Measurements from ENCODE around the gene HSD11B2.

Gene HSD11B2

GRCh38 chr16:67415872-67416793 lies 14.8 kb upstream of the HSD11B2 start, which contains the start of gene ZDHHC1:
Gene ZDHHC1 (minus strand): TSS chr16:67416477. CDS start chr16:67407775, 8,702 bp downstream.
- DNase-seq: no peak

- DNase-seq: no peak
Observed at GRCh38 chr16:67417333-67418061, 13.4 kb upstream of the HSD11B2 start.

- DNase-seq: no peak
Observed at GRCh38 chr16:67419502-67419901, 11.4 kb upstream of the HSD11B2 start.

DNA sequence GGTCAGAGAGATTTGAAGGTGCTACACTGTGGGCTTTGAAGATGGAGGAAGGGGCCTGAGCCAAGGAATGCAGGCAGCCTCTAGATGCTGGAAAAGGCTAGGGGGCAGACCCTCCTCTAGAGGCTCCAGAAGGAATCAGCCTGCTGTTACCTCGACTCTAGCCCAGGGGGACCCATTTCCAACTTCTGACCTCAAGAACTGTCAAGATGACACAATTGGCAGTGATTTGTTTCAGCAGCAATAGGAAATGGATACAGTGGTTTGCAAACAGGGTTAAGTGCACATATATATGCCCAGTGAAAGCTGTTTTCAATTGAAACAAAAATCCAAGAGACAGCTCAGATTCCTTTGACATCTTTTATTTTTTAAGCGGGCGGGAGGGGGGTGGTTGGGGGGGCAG lies 11.0 kb upstream of the HSD11B2 start:
- DNase-seq: no peak

DNA sequence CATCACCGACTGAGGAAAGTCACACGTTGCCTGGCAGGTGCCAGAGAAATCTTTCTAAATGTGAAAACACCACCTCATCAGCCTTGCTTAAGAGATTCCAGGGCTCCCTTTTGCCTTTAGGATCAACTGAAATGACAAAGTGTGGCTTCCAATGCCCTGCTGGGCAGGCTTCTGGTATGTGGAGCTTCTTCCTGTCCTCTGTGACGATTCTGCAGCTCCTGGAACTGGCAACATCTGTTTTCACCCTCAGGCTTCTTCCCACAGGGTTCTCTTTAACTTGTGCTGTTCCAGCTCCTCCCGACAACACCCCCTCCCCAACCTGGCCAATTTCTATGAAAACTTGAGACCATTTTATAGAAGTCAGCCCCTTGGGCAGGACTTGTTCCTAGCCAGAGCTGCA lies 9.9 kb upstream of the HSD11B2 start:
- no peak for DNase-seq

DNA sequence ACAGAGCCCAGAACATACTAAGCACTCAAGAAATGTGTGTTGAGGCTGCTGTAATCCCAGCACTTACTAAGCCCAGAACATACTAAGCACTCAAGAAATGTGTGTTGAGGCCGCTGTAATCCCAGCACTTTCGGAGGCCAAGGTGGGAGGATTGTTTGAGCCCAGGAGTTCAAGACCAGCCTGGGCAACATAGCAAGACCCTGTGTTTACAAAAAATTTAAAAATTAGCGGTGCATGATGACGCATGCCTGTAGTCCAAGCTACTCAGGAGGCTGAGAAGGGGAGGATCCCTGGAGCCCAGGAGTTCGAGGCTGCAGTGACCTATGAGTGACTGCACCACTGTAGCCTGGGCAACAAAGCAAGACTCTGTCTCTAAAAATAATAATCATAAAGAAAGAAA lies 7.9 kb upstream of the HSD11B2 start:
- no peak for DNase-seq

DNA sequence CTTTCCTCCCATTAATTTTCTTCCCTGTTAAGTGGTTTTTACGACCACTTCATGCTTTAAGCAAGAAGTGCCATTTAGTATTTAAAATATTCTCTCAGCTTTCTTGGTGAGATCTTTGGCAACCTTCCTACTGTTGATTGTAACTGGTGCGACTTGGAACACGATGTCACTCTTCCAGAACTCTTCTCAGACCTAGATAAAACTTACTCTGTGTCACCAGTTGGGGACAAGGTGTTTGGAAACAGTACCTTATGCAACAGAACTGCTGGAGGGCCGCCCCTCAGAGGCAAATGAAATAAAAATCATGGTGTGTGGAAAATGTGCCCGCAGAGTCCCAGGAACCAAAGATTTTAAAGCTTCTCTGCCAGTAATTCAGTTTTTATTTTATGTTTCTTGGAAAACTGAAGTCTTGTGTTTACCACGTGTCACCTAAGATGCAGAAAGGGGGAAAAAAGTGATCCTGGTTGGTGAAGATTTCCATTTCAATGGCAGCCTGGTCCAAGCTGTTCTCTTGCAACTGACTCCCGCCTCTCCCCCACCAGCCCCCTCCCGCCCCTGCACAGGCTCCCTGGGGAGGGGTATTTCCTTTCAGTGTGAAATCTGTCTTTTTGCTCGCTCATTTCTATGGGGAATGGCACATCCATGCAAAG lies 7.2 kb upstream of the HSD11B2 start:
- no peak for DNase-seq

- DNase-seq: no peak
Observed at GRCh38 chr16:67424261-67424615, 6.7 kb upstream of the HSD11B2 start.

DNA sequence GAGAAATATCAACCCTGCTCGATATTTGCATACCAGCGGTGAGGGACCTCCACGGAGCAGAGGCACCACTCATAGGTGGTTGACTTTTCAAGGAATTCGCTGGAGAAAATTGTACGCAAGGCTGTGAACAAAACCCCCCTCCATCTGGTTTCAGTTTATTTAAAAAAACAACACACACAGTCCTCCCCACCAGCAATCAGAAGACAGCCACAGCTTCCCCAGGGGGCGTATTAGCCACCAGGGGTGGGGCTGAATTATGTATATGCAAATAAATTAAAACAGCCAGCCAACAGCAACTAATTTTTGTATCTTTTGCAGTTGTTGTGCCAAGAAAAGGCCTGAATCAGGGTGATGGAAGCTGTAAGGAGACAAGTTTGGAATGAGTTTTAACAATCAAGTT lies 5.9 kb upstream of the HSD11B2 start:
- DNase-seq: no peak

DNA sequence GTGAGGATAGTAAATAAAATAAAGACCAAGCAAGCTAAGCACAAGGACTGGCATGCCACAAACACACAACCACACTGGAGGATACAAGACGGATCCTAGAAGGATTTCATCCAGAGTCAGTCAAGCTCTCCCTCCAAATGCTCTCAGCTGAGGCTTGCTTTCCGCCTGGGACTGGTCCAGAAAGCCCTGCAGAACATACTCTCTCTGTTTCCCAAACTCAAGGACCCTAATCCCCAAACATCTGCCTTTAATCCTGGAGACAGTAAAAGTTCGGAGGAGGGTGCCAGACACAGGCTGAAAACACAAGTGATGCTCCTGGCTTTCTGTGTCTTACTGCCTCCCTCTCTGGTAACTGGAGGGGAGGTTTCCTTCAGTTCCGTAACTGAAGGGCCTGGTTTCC lies 5.3 kb upstream of the HSD11B2 start:
- no peak for DNase-seq

- DNase-seq: no peak
Observed at GRCh38 chr16:67426022-67426421, 4.9 kb upstream of the HSD11B2 start.

DNA sequence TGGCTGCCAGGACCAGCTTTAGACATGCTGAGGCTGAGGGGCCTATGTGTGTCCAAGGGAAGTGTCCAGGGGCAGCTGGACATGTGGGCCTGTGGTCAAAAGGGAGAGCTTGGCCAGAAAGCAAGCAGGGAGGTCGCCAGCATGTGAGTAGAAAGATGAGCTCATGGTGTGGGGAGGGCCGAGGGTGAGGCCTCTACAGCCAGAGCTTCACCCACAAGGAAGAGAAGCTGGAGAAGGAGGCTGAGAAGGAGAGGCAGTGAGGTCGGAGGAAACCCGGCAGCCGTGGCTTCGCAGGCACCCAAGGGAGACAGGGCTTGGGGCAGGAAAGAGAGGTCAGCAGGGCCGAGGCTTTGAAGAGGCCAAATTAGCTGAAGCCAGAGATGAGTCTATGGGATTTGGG lies 4.0 kb upstream of the HSD11B2 start:
- DNase-seq: no peak

DNA sequence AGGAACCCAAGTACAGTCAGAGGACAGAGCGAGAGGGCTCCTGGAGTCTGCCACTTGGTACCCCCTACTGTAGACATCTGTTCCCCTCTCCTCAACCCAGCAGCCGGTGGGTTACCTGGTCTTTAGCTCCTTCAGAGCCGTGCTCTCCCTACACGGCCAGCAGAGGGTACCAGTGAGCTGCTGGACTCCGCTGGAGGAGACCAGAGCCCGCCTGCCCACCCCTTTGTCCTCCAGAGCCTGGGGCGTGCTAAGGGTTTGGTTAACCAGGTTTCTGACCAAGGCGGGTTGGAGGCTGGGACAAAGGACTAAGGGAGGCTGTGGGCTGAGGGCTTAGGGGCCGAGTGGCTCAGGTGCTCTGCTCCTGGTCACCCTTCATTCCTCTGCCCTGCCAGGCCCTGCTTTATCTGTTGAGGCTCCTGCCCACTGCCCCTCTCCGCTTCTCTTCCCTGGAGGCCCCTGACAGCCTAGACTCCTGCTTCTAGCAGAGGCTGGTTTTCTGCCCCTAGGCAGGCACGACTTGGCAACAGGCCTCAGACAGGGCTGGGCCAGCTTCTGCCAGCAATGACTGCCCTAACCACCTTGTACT lies 2.7 kb upstream of the HSD11B2 start:
- DNase-seq: peak; percentile 3

- no peak for DNase-seq
Observed at GRCh38 chr16:67429053-67429798, 1.7 kb upstream of the HSD11B2 start.

DNA sequence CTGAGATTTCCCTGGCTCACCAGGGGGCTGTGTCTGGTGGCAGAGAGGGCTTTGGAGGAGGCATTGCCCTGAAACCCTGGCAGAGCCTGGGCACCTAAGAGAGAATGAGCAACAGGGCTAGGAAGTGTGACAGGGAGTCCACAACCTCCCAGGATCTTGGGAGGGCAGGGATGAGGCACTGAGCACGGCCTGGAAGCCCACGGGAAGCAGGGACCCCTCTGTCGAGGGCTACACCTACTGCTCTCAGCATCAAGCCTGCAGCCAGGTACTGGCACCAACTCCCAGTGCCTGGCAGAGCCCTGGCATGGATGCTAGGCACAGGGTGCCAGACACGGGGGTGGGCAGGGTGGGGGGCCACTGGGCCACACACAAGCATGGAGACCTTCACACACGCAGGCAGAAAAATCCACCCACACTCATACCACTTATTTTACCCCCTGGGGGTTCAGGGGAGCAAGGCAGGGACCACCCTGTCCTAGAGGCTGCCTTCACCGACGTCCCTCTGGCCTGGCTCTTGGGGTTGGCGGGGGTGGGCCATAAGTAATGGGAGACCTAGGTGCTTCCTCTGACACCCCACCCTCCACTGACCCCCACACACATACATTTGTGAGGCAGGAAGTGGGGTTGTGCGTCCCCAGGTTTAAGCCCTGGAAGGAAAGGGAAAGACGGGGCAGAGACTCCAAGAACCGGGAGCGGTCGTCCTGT lies 970 bp upstream of the HSD11B2 start:
- DNase-seq: no peak

DNA sequence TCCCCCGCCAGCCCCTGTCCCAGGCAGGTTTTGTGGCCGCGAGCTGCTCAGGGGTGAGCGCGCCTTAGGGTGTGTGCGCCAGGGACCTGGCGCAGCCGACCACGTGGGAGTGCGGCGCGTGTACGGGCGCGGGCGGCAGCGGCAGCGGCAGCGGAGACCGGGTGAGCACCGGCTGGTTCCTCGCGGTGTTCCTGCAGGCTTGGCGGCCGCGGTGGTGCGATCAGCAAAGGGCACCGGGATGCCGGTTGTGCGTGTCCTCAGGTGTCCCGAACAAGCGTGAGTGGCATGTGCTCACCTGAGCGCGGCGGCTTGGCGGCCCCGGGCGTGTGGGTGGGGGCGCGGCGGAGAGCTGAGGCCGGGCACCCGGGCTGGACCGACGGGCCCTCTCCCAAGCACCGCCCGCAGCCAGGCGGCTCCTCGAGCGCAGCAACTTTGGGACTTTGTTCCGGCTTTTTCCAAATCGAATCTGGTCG lies 381 bp upstream of the HSD11B2 start:
- DNase-seq: no peak

GRCh38 chr16:67431775-67432505 lies 1.0 kb downstream of the HSD11B2 start:
- no peak for DNase-seq

- DNase-seq: no peak
Observed at GRCh38 chr16:67432506-67432890, 1.6 kb downstream of the HSD11B2 start.

- DNase-seq: no peak
Observed at GRCh38 chr16:67433131-67433719, 2.3 kb downstream of the HSD11B2 start.

- no peak for DNase-seq
Observed at GRCh38 chr16:67435758-67436164, 4.8 kb downstream of the HSD11B2 start.
